Measurements from ENCODE around the gene STIP1.
A peak's percentile ranks its signal among the peaks of the same experiment; 100 is the strongest.

The STIP1 gene

GRCh38 chr11:64246871-64247728 is 61.1 kb downstream of the STIP1 start, which contains the start of gene PPP1R14B:
TSS of gene PPP1R14B (minus strand) at chr11:64246943. CDS start at chr11:64246673, 270 bp downstream.
- Histone ChIP-seq H3K27me3 (no peaks in the 10 kb centered on the region), H3K36me3 (peaks cover 13 to 29% (median 22%) of the 10 kb centered on the region in 11 experiments), H3K4me1 (peaks cover 58 to 82% (median 77%) of the 10 kb centered on the region in 10 experiments), H3K4me2 (peak within 1 kb of the TSS; percentile 98 to 100 (median 99)), H3K27ac (peak within 1 kb of the TSS; percentile 33 to 96 (median 93); a peak in 21 of 22 replicates), H3K9ac (peak within 1 kb of the TSS; percentile 81 to 97 (median 92)), H3K4me3 (peak within 1 kb of the TSS; percentile 81 to 99 (median 96)), H3K9me3 (replicated peaks in 1 of 11) (no peaks in the 10 kb centered on the region), H4K20me1 (peaks cover 7 to 45% (median 34%) of the 10 kb centered on the region in 11 experiments; a peak in 21 of 22 replicates)
- TF ChIP-seq Cebpa-rat (IDR thresholded peaks at IDR 0.05) = no peak

- Histone ChIP-seq H3K27ac (peak overlapping the region in 9 of 11 experiments; percentile 79 to 96 (median 94); a peak in 17 of 22 replicates), H3K36me3 (peaks cover 13 to 25% (median 21%) of the 10 kb centered on the region in 11 experiments), H3K4me1 (peaks cover 53 to 82% (median 77%) of the 10 kb centered on the region in 10 experiments), H3K4me2 (peak overlapping the region; percentile 92 to 100 (median 99)), H3K9ac (peak overlapping the region; percentile 81 to 97 (median 92); a peak in 20 of 22 replicates), H3K9me3 (replicated peaks in 1 of 11) (no peaks in the 10 kb centered on the region), H4K20me1 (peaks cover 9 to 44% (median 32%) of the 10 kb centered on the region in 11 experiments; a peak in 21 of 22 replicates), H3K4me3 (peak overlapping the region; percentile 81 to 99 (median 96)), H3K27me3 (no peaks in the 10 kb centered on the region)
- TF ChIP-seq Cebpa-rat (IDR thresholded peaks at IDR 0.05) = no peak
Observed at GRCh38 chr11:64247729-64248531, 62.0 kb downstream of the STIP1 start.

GRCh38 chr11:64248578-64248977 is 62.6 kb downstream of the STIP1 start:
- peaks cover 53 to 82% (median 77%) of the 10 kb centered on the region in 10 experiments for H3K4me1 ChIP-seq
- peak overlapping the region in 6 of 11 experiments; percentile 4 to 95 (median 80); a peak in 9 of 22 replicates for H3K9ac ChIP-seq
- peaks cover 8 to 18% (median 15%) of the 10 kb centered on the region in 11 experiments for H3K36me3 ChIP-seq
- H3K27me3 ChIP-seq = no peaks in the 10 kb centered on the region
- peaks cover 10 to 44% (median 32%) of the 10 kb centered on the region in 11 experiments; a peak in 21 of 22 replicates for H4K20me1 ChIP-seq
- H3K27ac ChIP-seq = peak overlapping the region in 5 of 11 experiments; percentile 65 to 95 (median 71); a peak in 8 of 22 replicates
- H3K4me3 ChIP-seq = no peak overlapping the region
- no peaks in the 10 kb centered on the region for H3K9me3 ChIP-seq (replicated peaks in 1 of 11)
- no peak for TF ChIP-seq Cebpa-rat (IDR thresholded peaks at IDR 0.05)
- H3K4me2 ChIP-seq = peak overlapping the region in 10 of 11 experiments; percentile 92 to 100 (median 99); a peak in 19 of 22 replicates

- TF ChIP-seq Cebpa-rat (IDR thresholded peaks at IDR 0.05) = no peak
- H3K4me1 ChIP-seq = peaks cover 53 to 82% (median 77%) of the 10 kb centered on the region in 10 experiments
- no peaks in the 10 kb centered on the region for H3K9me3 ChIP-seq (replicated peaks in 1 of 11)
- peak overlapping the region in 1 of 10 experiments; percentile 8; a peak in 1 of 20 replicates for H3K4me3 ChIP-seq
- peaks cover 13 to 44% (median 32%) of the 10 kb centered on the region in 11 experiments; a peak in 21 of 22 replicates for H4K20me1 ChIP-seq
- peak overlapping the region; percentile 92 to 100 (median 99); a peak in 20 of 22 replicates for H3K4me2 ChIP-seq
- H3K9ac ChIP-seq = peak overlapping the region in 8 of 11 experiments; percentile 4 to 95 (median 84); a peak in 11 of 22 replicates
- no peaks in the 10 kb centered on the region for H3K27me3 ChIP-seq
- H3K36me3 ChIP-seq = peaks cover 4 to 15% (median 12%) of the 10 kb centered on the region in 11 experiments; a peak in 21 of 22 replicates
- peak overlapping the region in 6 of 11 experiments; percentile 28 to 95 (median 70); a peak in 10 of 22 replicates for H3K27ac ChIP-seq
Observed at GRCh38 chr11:64249038-64249437, 63.1 kb downstream of the STIP1 start.

- Histone ChIP-seq H3K4me2 (peak overlapping the region; percentile 92 to 100 (median 99)), H3K36me3 (peaks cover 6 to 15% (median 11%) of the 10 kb centered on the region in 11 experiments; a peak in 21 of 22 replicates), H3K9ac (peak overlapping the region in 9 of 11 experiments; percentile 4 to 95 (median 84); a peak in 14 of 22 replicates)
Observed at GRCh38 chr11:64249563-64250414, 63.8 kb downstream of the STIP1 start.

GRCh38 chr11:64250415-64251015 is 64.5 kb downstream of the STIP1 start:
- Histone ChIP-seq H3K9me3 (replicated peaks in 1 of 11) (no peaks in the 10 kb centered on the region), H3K27me3 (no peaks in the 10 kb centered on the region), H3K9ac (peak overlapping the region; percentile 75 to 95 (median 85)), H4K20me1 (peaks cover 21 to 40% (median 27%) of the 10 kb centered on the region in 11 experiments; a peak in 21 of 22 replicates), H3K36me3 (peaks cover 13 to 21% (median 15%) of the 10 kb centered on the region in 11 experiments), H3K4me3 (peak overlapping the region; percentile 71 to 96 (median 90)), H3K4me1 (peaks cover 46 to 72% (median 68%) of the 10 kb centered on the region in 10 experiments), H3K4me2 (peak overlapping the region; percentile 92 to 100 (median 99)), H3K27ac (peak overlapping the region in 8 of 11 experiments; percentile 42 to 95 (median 73); a peak in 13 of 22 replicates)
- TF ChIP-seq Cebpa-rat (IDR thresholded peaks at IDR 0.05) = no peak

More at GRCh38 chr11:64249563-64250414, 63.8 kb downstream of the STIP1 start:
- no peak for TF ChIP-seq Cebpa-rat (IDR thresholded peaks at IDR 0.05)
- Histone ChIP-seq H3K27ac (peak overlapping the region in 7 of 11 experiments; percentile 6 to 95 (median 71); a peak in 12 of 22 replicates), H3K9me3 (replicated peaks in 1 of 11) (no peaks in the 10 kb centered on the region), H3K4me3 (peak overlapping the region in 2 of 10 experiments; percentile 8 to 95; a peak in 3 of 20 replicates), H3K27me3 (no peaks in the 10 kb centered on the region), H4K20me1 (peaks cover 20 to 44% (median 31%) of the 10 kb centered on the region in 11 experiments; a peak in 21 of 22 replicates), H3K4me1 (peaks cover 51 to 78% (median 73%) of the 10 kb centered on the region in 10 experiments)

Data from BLaER1 treated with 17β-estradiol and CSF1 and Interleukin-3, amounts not matched to agents 10 nM and 100 nM (cell line).